Stimulated activated CD4-positive, alpha-beta T cell treated with anti-CD3 and anti-CD28 coated beads, TNF-alpha, amount 100 ng/mL, for 4 hours (primary cell): ENCODE data around the gene CELF2.
A peak's percentile ranks its signal among the peaks of the same experiment; 100 is the strongest.

Experiments used
- DNase-seq, 3 experiments: peaks; one replicate each; pipeline ENCODE4 v3.0.0-alpha.2; 2020; ENCODE audit warnings: low read depth in 3 of 3

Gene CELF2

DNA sequence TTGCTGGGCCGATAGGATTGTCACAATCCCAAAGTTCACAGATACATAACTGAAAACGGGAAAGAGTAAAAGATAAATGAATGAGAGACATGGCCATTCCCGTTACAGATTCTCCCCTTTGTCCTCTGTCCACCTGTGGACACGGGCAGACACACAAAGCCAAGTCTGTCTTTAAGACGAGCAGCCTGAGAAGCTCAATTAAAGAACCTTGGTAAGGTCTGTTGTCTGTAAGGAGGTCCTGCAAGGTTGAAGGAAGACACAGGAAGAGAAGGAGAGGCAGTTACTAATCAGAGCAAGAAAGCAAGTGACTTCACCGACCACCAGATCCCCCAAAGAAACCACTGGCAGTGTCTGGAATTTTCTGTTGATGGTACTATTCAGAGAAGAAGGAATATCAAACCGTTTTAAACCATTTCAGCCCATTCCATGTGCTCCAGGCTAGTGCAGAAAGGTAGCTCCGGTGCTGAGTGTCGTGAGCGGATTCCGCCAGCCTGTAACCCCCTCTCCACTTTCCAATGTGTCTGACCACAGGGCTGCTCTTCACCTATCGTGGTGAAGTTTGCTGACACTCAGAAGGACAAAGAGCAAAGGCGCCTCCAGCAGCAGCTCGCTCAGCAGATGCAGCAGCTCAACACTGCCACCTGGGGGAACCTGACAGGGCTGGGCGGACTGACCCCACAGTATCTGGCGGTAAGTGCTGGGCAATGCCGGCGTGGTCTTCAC lies 252.6 kb downstream of the CELF2 start:
- DNase-seq = peak; percentile 54 to 64 (median 57)

DNA sequence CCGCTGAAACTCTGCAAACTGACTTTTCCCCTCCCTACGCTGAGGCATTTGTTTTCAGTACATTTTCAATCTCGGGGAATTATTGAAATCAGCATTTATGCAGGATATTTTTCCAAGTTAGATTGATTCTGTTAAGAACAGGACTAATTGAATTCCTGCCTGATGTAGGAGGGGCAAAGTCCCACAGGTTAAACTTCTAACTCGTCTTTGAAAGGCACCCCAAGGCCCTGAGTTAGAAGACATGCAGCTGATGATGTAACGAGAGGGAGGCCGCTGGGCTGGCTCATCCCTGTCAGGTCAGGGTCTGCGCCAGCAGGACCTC lies 253.1 kb downstream of the CELF2 start:
- no peak for DNase-seq

DNA sequence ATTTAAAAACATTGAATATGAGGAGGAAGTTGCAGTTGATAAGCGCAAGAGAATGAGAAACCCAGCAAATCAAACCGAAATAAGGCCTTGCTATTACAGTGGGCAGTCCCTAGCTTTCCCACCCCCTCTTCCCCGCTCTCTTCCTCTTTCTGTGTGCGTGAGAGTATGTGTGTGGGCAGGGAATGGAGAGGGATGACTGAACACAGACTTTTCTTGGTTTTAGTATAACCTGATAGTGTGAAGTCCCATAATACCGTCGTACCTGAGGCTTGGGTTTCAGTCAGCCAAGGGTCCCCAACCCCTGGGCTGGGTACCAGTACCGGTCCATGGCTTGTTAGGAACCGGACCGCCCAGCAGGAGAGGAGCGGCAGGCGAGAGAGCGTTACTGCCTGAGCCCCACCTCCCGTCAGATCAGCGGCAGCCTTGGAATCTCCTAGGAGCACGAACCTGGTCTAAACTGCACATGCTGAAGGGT lies 255.3 kb downstream of the CELF2 start:
- DNase-seq = no peak

DNA sequence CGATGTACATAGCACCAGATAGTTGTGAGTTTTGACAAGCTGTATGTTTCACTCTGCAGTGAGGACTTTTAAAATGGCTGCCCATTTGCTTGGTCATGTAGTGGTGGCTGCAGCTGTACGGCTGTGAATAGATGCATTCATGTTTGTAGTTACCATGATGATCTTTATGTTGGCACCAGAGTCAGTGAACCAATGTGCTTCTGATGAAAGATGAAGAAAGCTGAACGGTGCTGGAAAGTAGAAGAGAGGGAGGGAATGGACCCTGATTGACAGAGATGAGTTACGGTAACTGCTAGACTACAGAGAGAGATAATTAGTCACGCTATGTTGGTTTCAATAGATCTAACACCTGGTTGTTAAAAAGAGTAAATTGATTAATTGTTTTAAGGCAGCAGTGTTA lies 256.8 kb downstream of the CELF2 start:
- DNase-seq = no peak

DNA sequence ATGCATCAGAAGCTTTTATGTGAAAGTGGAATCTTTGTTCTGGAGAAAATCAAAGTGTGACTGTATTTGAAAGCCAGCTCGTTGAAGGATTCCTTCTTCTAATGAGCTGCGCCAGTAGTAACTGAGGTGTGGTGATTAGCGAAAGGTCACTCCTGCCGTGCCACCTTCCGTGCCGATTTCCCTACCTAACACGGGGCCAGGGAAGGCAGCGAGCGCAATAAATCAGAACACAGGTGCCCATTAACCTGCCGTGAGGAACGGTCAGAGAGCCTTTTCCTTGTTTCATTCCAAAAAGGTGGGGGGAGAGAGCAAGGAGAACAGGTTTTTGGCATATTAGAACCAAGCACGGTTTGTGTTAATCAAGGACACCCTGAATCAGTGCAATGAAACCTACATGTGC lies 258.0 kb downstream of the CELF2 start:
- no peak for DNase-seq

DNA sequence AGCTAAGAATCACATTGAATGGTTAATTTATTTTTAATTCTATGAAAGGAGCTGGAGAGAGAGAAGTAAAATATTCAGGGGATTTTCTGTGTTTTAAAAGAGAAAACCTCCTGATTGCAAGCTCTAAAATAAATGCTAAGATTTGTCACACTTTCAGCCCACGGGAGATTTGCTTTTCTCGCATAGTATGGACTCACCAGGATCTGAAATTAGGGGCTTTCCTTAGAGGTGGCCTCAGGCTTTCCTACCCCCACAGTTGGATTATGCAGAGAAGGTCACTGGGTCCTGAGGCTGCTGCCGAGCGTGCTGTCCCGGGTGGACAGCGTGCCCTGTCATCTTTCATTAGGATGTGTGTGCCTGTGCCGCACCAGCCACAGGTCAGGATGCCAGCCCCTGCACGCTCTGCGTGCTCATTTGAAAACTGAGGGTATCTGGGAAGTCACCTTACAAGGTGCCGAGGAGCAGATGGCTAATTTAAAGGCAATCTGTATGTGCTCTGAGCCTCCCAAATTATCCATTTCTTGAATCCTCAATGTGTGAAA lies 258.8 kb downstream of the CELF2 start:
- DNase-seq = no peak

DNA sequence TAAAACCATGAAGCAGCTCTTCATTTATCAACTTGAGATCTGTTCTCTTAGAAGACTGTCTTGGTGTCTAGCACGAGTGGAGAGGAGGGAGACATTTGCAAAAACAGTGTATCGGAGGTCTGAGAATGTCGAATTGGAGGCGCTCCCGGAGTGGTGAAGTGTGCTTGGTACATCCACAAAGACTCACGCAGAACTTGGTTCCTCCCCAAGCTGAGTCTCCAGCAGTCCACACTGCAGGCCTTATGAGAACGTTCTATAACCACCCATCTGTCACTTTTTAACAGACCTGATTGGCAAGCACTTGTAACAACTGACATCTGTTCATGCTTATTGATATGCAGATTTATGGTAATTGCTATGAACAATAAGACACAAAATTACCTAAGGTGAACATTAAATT lies 261.6 kb downstream of the CELF2 start:
- no peak for DNase-seq

DNA sequence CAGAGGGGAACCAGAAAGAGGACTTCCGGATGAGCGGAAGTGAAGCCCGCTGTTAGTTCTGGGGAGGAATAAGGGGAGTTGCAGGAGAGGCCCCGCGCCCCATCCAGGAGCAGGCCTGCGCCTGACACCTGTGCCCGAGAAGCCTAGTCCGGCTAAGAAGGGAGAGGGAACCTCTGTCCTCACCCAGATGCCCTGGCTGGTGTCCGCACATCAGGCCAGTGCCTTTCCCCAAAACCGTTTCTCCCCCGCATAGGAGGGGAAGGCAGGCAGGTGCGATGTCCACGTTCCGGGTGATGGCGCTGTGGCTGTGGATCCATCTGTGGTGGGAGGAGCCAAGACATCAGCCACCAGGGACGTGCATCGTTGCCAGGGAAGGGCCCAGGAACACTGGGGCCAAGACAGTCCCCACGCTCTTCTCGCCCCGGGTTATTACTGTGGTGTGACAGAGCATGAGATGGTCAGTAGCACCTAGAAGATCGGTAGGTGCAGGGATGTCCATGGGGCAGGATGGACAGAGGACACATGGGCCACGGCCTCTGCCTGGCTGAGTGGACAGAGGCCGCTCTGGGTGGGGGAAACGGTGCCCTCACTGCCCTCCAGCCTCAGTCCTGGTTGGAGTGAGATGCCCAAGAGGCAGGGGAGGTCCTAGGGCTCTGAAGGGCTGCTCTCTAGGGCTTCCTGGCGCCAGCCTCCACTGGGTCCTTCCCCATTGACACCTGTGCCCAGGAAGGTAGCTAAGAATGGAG lies 262.7 kb downstream of the CELF2 start:
- no peak for DNase-seq

DNA sequence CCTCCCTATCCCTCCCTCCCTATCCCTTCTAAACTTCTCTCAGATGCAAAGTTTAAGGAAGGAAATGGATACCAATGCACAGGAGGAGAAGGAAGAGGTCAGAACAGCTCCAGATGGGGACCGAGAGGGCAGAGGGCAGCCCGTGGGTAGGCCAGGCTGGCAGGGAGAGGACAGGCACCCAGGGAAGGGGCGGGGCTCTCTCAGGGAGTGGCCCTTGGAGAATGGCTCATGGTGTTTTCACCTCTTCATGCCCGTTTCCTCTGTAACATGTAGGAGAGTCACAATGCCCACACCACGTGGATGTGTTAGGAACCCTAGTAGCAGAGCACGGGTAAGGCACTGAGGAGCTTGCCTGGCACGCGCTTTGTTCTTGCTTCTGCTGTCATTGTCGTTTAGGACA lies 264.5 kb downstream of the CELF2 start:
- no peak for DNase-seq

DNA sequence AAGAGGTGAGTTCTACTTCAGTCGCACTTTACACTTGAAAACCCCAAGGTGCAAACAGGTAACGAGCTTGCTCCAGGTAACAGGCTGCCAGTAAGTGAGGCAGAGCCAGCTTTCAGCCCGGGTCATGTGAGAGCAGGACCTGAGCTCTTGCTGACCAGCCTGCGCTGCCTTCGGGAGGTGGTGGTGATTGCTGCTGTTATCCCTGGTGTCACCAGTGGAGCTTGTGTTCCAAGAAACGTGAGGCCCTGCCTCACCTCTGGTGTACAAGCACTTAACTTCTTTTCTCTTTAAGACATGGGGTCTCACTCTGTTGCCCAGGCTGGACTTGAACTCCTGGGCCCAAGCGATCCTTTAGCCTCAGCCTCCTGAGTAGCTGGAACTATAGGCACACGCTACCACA lies 265.0 kb downstream of the CELF2 start:
- DNase-seq = no peak

DNA sequence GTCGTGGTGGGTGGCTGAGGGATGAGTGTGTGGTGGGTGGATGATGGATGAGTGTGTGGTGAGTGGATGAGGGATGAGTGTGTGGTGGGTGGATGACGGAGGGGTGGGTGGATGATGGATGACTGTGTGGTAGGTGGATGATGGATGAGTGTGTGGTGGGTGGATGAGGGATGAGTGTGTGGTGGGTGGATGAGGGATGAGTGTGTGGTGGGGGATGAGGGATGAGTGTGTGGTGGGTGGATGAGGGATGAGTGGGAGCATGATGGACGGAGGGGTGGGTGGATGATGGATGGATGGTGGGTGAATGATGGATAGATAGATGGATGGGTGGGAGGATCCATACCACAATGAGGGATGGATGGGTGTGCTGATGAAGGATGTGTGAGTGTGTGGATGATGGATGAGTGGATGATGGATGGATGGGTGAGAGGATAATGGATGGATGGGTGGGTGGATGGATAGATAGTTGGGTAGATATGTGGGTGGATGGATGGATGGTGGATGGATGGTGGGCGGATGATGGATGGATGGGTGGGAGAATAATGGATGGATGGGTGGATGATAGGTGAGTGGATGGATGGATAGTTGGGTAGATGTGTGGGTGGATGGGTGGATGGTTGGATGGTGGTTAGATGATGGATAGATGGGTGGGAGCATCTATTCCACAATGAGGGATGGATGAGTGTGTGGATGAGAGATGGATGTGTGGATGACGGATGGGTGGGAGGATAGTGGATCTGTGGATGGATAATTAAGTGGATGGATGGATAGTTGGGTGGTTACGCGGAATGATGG lies 266.8 kb downstream of the CELF2 start:
- DNase-seq = no peak

DNA sequence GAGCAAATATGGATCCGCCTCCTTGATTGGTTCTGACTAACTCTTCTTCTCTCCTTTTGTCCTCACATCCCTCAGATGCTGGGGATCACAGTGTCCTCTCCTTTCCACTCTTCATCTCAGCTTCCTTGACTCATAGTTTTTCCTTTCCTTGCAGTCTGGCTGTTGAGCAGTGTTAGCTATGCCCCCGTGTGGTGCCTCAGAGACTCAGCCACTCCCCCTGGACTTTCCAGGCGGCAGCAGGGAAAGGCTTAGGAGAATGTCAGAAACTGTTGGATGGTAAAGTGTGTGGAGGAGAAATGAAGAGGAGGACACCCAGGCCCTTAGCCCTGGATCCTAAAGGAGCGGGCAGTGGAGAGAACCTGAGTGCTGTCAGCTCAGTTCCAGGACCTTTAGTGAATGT lies 267.5 kb downstream of the CELF2 start:
- DNase-seq = no peak

DNA sequence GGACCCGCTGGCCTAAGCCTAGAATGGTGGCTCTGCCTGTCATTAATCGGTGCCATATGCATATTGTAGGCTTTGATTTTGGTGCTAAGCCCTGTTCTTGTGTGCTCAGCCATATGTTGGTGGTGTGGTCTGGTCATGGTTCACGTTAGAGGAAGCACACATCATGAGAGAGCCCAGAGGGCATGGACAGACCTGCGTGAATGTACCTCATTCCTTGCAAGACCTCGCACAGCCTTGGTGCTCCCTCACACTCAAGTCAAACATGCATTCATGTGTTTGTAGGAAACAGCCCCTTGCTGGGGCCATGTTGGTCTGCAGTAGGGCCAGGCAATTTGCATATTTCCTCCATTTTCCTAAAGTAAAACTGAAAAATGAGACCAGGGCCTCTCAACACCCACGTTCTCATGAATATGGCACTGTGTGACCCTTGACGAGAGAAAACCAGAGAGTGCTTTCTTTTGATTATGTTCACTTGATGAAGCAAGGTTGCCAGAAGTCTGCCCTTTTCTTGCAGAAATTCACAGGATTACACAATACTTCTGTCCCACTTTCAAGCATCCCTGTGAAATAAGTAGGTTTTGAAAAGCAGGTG lies 268.7 kb downstream of the CELF2 start:
- no peak for DNase-seq

DNA sequence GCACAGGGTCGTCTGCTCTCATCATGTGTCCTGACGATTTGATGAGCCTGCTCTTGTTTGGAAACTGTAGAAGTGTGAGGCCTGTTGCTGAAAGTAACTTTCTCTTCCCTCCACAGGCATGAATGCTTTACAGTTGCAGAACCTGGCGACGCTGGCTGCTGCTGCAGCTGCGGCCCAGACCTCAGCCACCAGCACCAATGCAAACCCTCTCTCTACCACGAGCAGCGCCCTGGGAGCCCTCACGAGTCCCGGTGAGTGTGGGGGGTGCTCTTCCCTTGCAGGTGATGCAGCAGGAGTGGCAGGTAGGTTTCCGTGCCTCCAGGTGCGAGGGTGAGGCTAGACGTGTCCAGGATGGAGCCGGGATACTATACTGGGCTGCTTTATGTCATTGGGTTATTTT lies 270.6 kb downstream of the CELF2 start:
- no peak for DNase-seq

DNA sequence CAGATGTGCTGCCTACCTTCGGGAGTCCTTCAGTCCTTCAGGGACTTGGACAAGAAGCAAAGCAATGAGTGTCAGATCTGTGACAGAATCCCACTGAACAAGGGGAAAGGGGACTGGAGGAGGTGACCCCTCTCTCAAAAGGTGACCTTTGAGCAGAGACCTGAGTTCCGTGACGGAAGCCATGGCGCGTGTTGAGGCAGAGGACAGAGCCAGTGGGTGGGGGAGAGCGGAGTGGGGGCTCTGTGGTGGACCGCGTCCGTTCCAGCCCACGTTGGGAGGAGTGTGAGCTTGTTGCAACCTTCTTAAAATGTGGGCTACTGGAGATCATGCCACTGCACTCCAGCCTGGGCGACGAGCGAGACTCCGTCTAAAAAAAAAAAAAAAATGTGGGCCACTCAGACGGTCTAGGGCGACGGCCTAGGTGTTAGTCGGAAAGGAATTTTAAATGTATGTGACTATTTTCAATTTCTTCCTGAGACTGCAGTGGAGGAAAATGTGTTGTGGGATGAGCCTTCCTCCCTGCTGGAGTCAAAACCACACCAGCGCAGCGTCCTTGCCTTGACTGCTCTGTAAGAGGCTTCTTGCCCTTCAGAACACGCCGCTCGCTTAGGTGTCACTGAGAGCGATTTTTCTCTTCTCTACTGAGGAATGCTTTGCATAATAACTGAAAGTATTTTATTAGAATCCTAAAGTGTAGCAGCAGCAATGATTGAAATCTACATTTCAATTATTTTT lies 272.7 kb downstream of the CELF2 start:
- no peak for DNase-seq

DNA sequence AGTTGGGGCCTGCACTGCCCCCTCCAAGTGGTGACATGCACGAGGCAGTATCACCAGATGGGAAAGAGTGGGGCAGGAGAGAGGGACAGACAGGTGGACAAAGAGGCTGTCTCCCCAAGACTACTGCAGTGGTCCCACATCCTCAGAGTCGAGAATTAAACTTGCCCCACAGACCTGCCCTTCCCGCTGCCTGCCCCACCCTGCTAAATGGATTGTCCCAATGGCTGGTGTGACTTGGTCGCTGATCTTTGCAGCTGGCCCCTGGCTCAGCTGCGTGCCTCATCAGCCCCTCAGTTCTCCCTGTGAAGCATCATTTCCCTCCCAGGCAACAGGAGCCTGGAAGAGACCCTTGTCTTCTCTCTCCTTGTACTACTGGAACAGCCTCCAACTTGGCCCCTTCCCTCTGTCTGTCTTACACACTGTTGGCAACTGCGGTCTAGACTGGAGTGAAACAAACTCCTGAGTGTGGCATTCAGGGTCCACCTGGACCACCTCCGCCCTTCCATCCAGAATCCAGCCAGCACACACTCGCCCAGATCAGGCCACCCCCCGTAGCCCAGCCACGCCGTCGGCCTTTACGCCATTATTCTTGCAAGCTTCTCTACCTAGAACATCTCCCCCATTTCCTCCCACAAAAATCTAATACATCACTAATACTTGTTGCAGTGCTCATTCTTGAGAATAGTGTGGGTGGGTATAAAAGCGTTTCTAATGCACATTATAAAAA lies 275.1 kb downstream of the CELF2 start:
- no peak for DNase-seq

DNA sequence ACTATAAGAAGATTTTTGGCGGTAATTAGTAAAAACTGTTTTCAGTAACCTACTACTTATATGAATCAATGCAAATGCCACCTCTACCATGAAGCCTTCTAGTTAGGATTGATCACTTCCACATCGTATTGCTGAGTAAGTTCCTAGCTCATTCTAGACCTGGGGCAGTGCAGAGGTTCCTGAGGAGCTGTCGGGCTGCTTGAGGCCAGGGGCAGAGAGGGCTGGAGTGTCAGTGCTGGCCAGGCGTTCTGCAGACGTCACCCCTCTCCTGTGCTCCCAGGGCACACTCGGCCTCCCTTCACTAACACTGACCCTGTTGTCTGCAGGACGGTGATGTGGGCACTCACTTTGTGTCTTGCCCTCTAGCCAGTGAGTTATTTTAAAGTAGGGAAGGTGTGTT lies 275.7 kb downstream of the CELF2 start:
- DNase-seq = no peak

DNA sequence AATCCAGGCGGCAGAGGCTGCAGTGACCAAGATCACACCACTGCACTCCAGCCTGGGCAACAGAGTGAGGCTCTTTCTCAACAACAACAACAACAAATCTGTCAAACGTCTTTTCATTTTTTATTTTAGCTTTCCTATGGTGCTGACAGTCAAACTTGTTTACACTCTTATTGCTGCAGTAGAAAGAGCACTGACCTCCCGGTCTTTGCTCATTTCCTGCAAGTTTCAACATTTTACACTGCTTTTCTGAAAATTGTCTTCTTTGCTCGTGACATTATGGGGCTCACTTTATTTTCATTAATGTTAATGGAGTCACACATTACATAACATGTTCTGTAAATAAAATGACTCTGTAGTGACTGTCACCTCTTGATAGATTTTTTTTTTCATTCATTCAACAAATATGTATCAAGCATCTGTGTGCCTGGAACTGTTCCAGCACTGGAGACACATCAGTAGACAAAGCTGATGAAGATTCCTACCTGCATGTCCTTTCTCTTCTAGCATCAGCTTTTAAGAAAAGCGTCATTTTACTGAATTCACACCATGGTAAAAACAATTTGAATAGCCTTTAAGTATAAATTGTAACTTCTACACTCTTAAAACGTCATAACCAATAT lies 277.3 kb downstream of the CELF2 start:
- DNase-seq = no peak

DNA sequence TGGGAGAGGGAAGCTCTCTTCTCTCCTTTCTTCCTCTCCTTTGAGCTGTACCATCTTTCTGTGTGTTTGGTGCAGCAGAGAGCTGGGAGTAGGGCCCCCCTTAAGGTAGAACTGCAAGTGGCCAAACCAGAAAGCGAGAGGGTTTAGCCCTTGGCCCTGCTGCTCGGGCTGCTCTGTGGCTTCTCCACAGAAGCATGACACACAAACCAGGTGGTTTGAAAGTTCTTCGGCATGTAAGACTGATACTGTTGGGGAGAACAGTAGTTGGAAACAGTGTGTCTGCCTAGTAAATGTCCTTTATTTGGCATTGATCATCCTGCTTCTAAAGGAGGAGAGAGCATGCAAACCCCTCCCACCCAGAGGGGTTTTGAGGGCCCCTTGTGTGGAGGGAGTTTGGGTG lies 277.8 kb downstream of the CELF2 start:
- DNase-seq = no peak

DNA sequence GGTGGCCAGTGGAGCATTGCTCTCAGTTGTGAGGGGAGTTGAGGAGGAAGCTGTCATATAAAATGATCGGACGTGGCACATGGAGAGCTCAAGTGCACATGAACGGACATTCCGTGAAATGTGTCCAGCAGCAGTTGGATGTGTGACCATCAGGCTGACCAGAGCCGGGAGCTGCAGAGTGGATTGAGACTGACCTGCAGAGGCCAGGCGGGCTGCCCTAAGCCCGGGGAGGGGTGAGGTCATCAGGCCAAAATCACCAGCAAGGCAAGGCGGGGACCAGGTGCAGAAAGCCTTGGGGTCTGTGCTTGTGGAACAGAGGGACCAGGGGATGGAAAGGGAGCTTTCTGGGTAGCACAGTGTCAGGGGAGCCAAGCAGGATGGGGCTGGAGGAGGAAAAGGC lies 279.5 kb downstream of the CELF2 start:
- DNase-seq = no peak
